Activated T-helper 1 cell treated with anti-CD3 and anti-CD28 coated beads, Interleukin-12 subunit alpha, Interleukin-12 subunit beta, Interleukin-2, Interleukin-4 antibody, amounts not matched to agents 30 ng/mL and 10 ng/mL and 1 ng/mL, durations not matched to agents 14 hours and 24 hours and 36 hours (primary cell): Measurements from ENCODE around the gene RAB22A. TPM values are rescaled to one million over a fixed set of nuclear protein-coding genes. Genes with fewer than 3 reads are reported as not detected.

Experiments used
- DNase-seq: peaks from one replicate; pipeline ENCODE4 v3.0.0; 2021; ENCODE audit warnings: low spot score
- H3K27ac Mint-ChIP-seq: one replicate; pipeline ENCODE4 v1.8.0; 2021; ENCODE audit warnings: mild to moderate bottlenecking, mixed read lengths
- H3K27me3 Mint-ChIP-seq: one replicate; pipeline ENCODE4 v1.8.0; 2022; ENCODE audit warnings: mild to moderate bottlenecking, moderate library complexity, mixed read lengths; ENCODE audit not compliant: insufficient read depth
- H3K36me3 Mint-ChIP-seq: one replicate; pipeline ENCODE4 v1.8.0; 2021; ENCODE audit warnings: low read depth, mixed read lengths
- H3K4me1 Mint-ChIP-seq: one replicate; pipeline ENCODE4 v1.8.0; 2021; ENCODE audit warnings: low read depth, mixed read lengths
- H3K4me3 Mint-ChIP-seq: one replicate; pipeline ENCODE4 v1.8.0; 2021; ENCODE audit warnings: mild to moderate bottlenecking, moderate library complexity, mixed read lengths
- H3K9me3 Mint-ChIP-seq: one replicate; pipeline ENCODE4 v1.8.0; 2021; ENCODE audit warnings: mixed read lengths
- intact Hi-C: fragments of 100-400 bp; cut with micrococcal nuclease; formaldehyde crosslinking; loops from one replicate; pipeline ENCODE4 v1.15.1; 2024
- total RNA-seq: library from RNA; stranded (reverse); gene quantifications from 2 replicates; pipeline ENCODE4 v1.2.3, GENCODE V29; 2022

Gene RAB22A
- total RNA-seq, 1 donor from 2014 or later: 16.9 TPM

GRCh38 chr20:58331961-58332551, 22.5 kb downstream of the RAB22A start:
- H3K27ac Mint-ChIP-seq: no peak overlapping the region
- no peak for DNase-seq
- no peak overlapping the region for H3K4me3 Mint-ChIP-seq
- H3K4me1 Mint-ChIP-seq: peaks cover 6% of the 10 kb centered on the region
- intact Hi-C loops: no loop called here
- peaks cover 21% of the 10 kb centered on the region for H3K36me3 Mint-ChIP-seq
- H3K9me3 Mint-ChIP-seq: no peaks in the 10 kb centered on the region
- H3K27me3 Mint-ChIP-seq: no peaks in the 10 kb centered on the region

DNA sequence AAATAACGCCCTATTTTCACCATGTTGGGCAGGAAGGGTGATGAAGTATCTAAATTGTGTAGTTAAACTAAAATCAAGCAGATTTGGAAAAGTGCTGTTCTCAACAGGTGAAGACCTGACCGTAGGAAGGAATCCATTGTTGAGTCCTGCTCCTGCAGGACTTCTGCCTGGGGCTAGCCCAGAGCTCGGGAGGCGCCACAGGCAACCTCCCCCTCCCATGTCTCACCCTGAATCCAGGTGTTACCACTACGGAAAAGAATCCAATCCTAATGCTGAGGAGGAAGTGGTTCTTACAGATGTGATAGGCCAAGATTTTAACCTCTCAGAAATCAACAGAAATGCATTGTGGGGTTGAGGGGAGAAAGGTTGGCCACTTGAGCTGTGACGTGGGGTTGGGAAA, 30.2 kb downstream of the RAB22A start:
- intact Hi-C loops: no loop called here
- Mint-ChIP-seq H3K36me3 (peaks cover 25% of the 10 kb centered on the region), H3K27me3 (no peaks in the 10 kb centered on the region), H3K9me3 (no peaks in the 10 kb centered on the region), H3K4me1 (peaks cover 14% of the 10 kb centered on the region), H3K27ac (no peak overlapping the region), H3K4me3 (no peak overlapping the region)
- no peak for DNase-seq

- intact Hi-C loops: no loop called here
- Mint-ChIP-seq H3K4me3 (no peak overlapping the region), H3K36me3 (peaks cover 27% of the 10 kb centered on the region), H3K27me3 (no peaks in the 10 kb centered on the region), H3K9me3 (no peaks in the 10 kb centered on the region), H3K27ac (no peak overlapping the region), H3K4me1 (peaks cover 14% of the 10 kb centered on the region)
- no peak for DNase-seq
Observed at GRCh38 chr20:58340151-58340550, 30.6 kb downstream of the RAB22A start.

GRCh38 chr20:58340853-58341252, 31.3 kb downstream of the RAB22A start:
- intact Hi-C loops: no loop called here
- Mint-ChIP-seq H3K4me3 (no peak overlapping the region), H3K9me3 (no peaks in the 10 kb centered on the region)

DNA sequence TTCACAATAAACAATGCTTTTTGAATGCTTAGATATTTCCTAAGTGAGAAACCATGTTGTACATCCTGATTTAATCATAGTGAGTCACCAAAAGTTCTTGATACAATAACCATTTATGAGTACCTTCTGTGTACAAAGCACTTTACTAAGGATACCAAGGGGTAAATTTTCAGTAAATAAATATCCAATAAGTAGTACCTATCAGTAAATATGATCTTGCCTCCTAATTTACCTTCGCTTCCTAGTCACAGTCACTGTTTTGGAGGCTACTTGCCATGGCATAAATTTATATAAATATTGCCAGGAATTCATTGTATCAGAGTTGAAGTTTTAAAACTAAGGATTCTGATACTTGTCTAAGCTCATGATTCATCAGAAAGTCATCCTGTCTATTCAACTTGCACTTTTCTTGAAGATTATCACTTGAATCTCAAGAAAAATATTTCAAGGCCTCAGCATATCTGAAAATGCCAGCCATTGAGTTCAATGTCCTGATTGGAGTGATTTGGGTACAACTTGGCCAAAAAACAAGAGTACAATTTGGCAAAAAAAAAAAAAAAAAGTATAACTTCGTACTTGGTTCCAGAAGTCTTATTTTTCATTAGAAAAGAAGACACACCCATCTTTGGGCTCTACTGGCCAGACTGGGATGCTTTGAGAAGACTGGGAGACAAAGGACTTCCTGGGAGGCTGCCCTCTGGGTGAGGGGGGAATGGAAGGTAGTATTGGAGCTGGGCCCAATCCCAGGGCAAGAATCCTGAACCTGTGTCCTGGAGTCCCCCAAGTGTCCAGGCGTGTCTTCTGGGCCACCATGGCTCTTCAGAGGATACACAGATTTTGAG, 32.8 kb downstream of the RAB22A start:
- H3K27ac Mint-ChIP-seq: no peak overlapping the region
- no peaks in the 10 kb centered on the region for H3K9me3 Mint-ChIP-seq
- intact Hi-C loops: no loop called here
- H3K4me3 Mint-ChIP-seq: no peak overlapping the region
- DNase-seq: no peak
- peaks cover 41% of the 10 kb centered on the region for H3K36me3 Mint-ChIP-seq
- H3K4me1 Mint-ChIP-seq: peaks cover 14% of the 10 kb centered on the region
- no peaks in the 10 kb centered on the region for H3K27me3 Mint-ChIP-seq

More at GRCh38 chr20:58340853-58341252, 31.3 kb downstream of the RAB22A start:
- H3K27me3 Mint-ChIP-seq: no peaks in the 10 kb centered on the region
- peaks cover 14% of the 10 kb centered on the region for H3K4me1 Mint-ChIP-seq
- H3K27ac Mint-ChIP-seq: peak overlapping the region; percentile 14
- H3K36me3 Mint-ChIP-seq: peaks cover 34% of the 10 kb centered on the region
- DNase-seq: no peak

GRCh38 chr20:58344741-58345140, 35.2 kb downstream of the RAB22A start:
- Mint-ChIP-seq H3K9me3 (no peaks in the 10 kb centered on the region), H3K4me1 (peaks cover 18% of the 10 kb centered on the region), H3K27ac (no peak overlapping the region), H3K36me3 (peaks cover 38% of the 10 kb centered on the region), H3K27me3 (no peaks in the 10 kb centered on the region), H3K4me3 (no peak overlapping the region)
- intact Hi-C loops: no loop called here
- DNase-seq: no peak

DNA sequence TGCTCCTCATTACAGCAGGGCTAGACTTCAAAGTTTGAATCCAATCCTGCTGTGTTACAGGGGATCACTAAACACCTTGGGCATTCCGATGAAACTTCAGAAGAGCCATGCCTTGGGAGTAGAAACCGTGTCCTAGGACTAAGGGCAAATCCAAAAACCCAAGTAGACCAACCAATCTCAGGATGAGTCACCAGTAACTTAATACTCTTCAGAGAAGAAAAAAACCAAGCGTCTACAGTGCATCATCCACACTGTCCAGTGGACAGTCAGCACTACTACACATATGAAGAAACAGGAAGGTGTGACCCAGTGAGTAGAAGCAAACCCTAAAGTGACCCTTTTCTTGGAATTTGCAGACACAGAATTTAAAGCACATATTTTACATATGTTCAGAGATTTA, 40.1 kb downstream of the RAB22A start:
- Mint-ChIP-seq H3K9me3 (no peaks in the 10 kb centered on the region), H3K4me1 (peaks cover 10% of the 10 kb centered on the region), H3K27ac (no peak overlapping the region), H3K4me3 (no peak overlapping the region), H3K27me3 (no peaks in the 10 kb centered on the region), H3K36me3 (peaks cover 34% of the 10 kb centered on the region)
- intact Hi-C loops: no loop called here
- DNase-seq: no peak

GRCh38 chr20:58352468-58352867, 43.0 kb downstream of the RAB22A start:
- Mint-ChIP-seq H3K27ac (no peak overlapping the region), H3K27me3 (no peaks in the 10 kb centered on the region), H3K9me3 (no peaks in the 10 kb centered on the region), H3K4me1 (peaks cover 10% of the 10 kb centered on the region), H3K4me3 (no peak overlapping the region), H3K36me3 (peaks cover 21% of the 10 kb centered on the region)
- no peak for DNase-seq
- intact Hi-C loops: loop anchor here (2.0 kb wide), 1 partner anchor 46 kb away; no protein-coding TSS in a partner anchor

GRCh38 chr20:58359441-58359840, 49.9 kb downstream of the RAB22A start:
- H3K27ac Mint-ChIP-seq: no peak overlapping the region
- no peaks in the 10 kb centered on the region for H3K4me1 Mint-ChIP-seq
- DNase-seq: no peak
- no peak overlapping the region for H3K4me3 Mint-ChIP-seq
- intact Hi-C loops: no loop called here
- H3K36me3 Mint-ChIP-seq: peaks cover 38% of the 10 kb centered on the region
- no peaks in the 10 kb centered on the region for H3K27me3 Mint-ChIP-seq
- no peaks in the 10 kb centered on the region for H3K9me3 Mint-ChIP-seq

- Mint-ChIP-seq H3K27ac (no peak overlapping the region), H3K36me3 (peaks cover 34% of the 10 kb centered on the region), H3K4me1 (peaks cover under 1% of the 10 kb centered on the region), H3K27me3 (no peaks in the 10 kb centered on the region), H3K9me3 (no peaks in the 10 kb centered on the region), H3K4me3 (no peak overlapping the region)
- DNase-seq: no peak
- intact Hi-C loops: no loop called here
Observed at GRCh38 chr20:58360936-58361335, 51.4 kb downstream of the RAB22A start.

DNA sequence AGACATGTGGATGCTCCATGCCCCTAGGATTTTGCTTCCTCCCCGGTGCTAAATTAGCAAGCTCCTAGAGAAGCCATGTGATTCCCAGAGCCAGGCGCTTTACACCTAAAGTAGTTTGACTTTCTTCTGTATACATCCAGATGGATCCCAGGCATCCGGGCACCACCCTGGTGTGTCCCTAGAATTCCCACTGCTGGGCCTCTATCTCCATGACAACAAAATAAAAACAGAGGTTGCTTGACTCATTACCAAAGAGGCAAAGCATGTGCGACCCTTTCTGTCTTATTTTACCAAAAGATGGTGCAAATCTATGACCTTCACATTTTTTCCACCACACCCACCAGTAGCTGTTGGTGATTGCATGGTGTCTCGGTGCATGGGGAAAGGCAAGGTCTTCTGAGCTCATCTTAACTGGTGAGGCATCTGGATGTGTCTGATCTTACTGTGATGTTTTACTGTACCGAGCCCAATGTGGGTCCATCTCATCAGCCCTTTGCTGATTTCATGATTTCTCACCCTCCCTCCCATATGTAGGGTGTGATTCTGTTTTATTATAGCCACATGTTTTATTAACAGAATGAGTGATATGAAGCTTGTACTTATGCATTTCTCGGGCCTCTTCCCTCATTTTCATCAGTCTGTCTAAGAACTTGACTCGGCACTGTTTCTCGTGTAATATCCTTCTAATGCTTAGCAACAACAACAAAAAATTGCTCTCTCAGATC, 52.1 kb downstream of the RAB22A start:
- Mint-ChIP-seq H3K27me3 (no peaks in the 10 kb centered on the region), H3K36me3 (peaks cover 33% of the 10 kb centered on the region), H3K27ac (no peak overlapping the region), H3K4me3 (no peak overlapping the region), H3K9me3 (no peaks in the 10 kb centered on the region), H3K4me1 (peaks cover 4% of the 10 kb centered on the region)
- intact Hi-C loops: no loop called here
- DNase-seq: no peak

- H3K9me3 Mint-ChIP-seq: no peaks in the 10 kb centered on the region
- H3K36me3 Mint-ChIP-seq: peaks cover 32% of the 10 kb centered on the region
- DNase-seq: no peak
- H3K4me1 Mint-ChIP-seq: peaks cover 4% of the 10 kb centered on the region
- H3K27me3 Mint-ChIP-seq: no peaks in the 10 kb centered on the region
- no peak overlapping the region for H3K4me3 Mint-ChIP-seq
- intact Hi-C loops: no loop called here
- no peak overlapping the region for H3K27ac Mint-ChIP-seq
Observed at GRCh38 chr20:58362206-58362516, 52.6 kb downstream of the RAB22A start.

DNA sequence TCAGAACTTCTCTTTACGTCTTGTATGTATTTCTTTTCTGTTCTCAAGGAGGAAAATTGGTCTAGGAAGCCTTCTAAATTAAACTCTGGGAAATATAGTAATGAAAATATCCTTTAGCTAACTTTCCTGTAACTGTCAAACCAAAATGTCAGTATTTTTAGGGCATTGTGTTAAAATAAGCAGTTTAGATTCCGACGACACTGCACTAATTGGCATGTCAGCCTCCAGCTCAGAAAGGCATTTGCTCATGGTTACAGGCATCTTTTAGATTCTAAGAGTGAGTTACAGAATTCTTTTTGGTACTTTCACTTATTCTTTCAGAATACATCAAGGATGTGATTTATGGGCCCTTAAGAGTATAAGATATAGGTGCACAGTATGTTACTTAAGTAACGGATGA, 53.5 kb downstream of the RAB22A start:
- no peaks in the 10 kb centered on the region for H3K9me3 Mint-ChIP-seq
- H3K4me1 Mint-ChIP-seq: peaks cover 4% of the 10 kb centered on the region
- H3K4me3 Mint-ChIP-seq: no peak overlapping the region
- H3K27me3 Mint-ChIP-seq: no peaks in the 10 kb centered on the region
- no peak overlapping the region for H3K27ac Mint-ChIP-seq
- intact Hi-C loops: no loop called here
- no peak for DNase-seq
- H3K36me3 Mint-ChIP-seq: peaks cover 28% of the 10 kb centered on the region
